ENCODE data around the gene HCK. TPM values are rescaled to one million over a fixed set of nuclear protein-coding genes. Genes with fewer than 3 reads are reported as not detected.

Gene HCK
- total and polyA plus RNA-seq, 9 of the 15 experiments (the other 6 are each of a cell fraction or from before 2014, with no cell fraction given), result 0.09 to 0.51 (median 0.27) TPM; not detected in 6

GRCh38 chr20:32134026-32134425, 82.0 kb downstream of the HCK start:
- Histone ChIP-seq H3K9ac (ENCODE audit: insufficient read depth in 1 of 2, low read depth in 2 of 2, low read length in 2 of 2) (no peak overlapping the region), H2AFZ (ENCODE audit: low read depth, low read length) (no peak overlapping the region), H3K4me1 (replicated peaks in 1 of 2; ENCODE audit: control insufficient read depth in 2 of 2, insufficient read depth in 2 of 2, low read length in 2 of 2) (no peaks in the 10 kb centered on the region), H3K9me3 (replicated peaks; ENCODE audit: control insufficient read depth, insufficient read depth, low read depth, low read length) (no peaks in the 10 kb centered on the region), H3K4me3 (no peak overlapping the region), H3K4me2 (ENCODE audit: insufficient read depth, low read length) (no peak overlapping the region), H4K20me1 (replicated peaks; ENCODE audit: control insufficient read depth, insufficient read depth, low read length) (peaks cover 24% of the 10 kb centered on the region), H3K27ac (ENCODE audit: extremely low read depth, low read depth, low read length) (no peak overlapping the region), H3K36me3 (ENCODE audit: control insufficient read depth, insufficient read depth, low read length) (peaks cover 64% of the 10 kb centered on the region), H3K79me2 (ENCODE audit: control insufficient read depth, insufficient read depth, low read length) (peaks cover 24% of the 10 kb centered on the region), H3K27me3 (ENCODE audit: control insufficient read depth in 2 of 2, insufficient read depth in 2 of 2, low read length in 2 of 2) (no peaks in the 10 kb centered on the region), H3K9me1 (ENCODE audit: control insufficient read depth, insufficient read depth, low read length) (no peaks in the 10 kb centered on the region)
- ATAC-seq, result no peak
- intact Hi-C loops (cut with micrococcal nuclease) (no loop called here), in situ Hi-C loops (cut with MboI) (no loop called here)
- WGBS (ENCODE audit: insufficient coverage, low coverage, missing lambda C conversion rate), result 96% methylated on average over 5 of the region's 5 CpGs
- BruUV-seq (replicated peaks), result no TSS peak
- no peak for TF ChIP-seq PHF8 (IDR thresholded peaks at IDR 0.05; ENCODE audit: borderline replicate concordance, low read length)
- no peak for TF ChIP-seq ZNF324 (CRISPR knock-in tag; IDR thresholded peaks at IDR 0.05)
- no peak for TF ChIP-seq ZNF436 (CRISPR knock-in tag; IDR thresholded peaks at IDR 0.05)
- TF ChIP-seq CUX1 (CRISPR knock-in tag; IDR thresholded peaks at IDR 0.05), result no peak
- no peak for TF ChIP-seq FOXK1 (CRISPR knock-in tag; IDR thresholded peaks at IDR 0.05; ENCODE audit: borderline replicate concordance)
- TF ChIP-seq ARID3A (IDR thresholded peaks at IDR 0.05; ENCODE audit: borderline replicate concordance, low read depth, low read length), result no peak
- POLR2A ChIA-PET, result interaction anchor here (0.6 to 1.6 kb wide), 3 partner anchors 11 to 342 kb away, joined by 3 to 5 read pairs (median 5); no protein-coding TSS in a partner anchor
- no peak for FAIRE-seq
- CTCF ChIA-PET (ENCODE audit: low intra/inter-chr PET ratio), result no interaction called here
- no peak for DNase-seq (ENCODE audit: extremely low read depth in 1 of 4, low spot score in 3 of 4)

Measured in K562 (cell line).